Kidney capillary endothelial cell (primary cell): ENCODE data around the gene SSR2.

Source experiments
- DNase-seq: peaks from one replicate; pipeline ENCODE4 v3.0.0-alpha.2; 2018; ENCODE audit warnings: low spot score

Gene SSR2

DNA sequence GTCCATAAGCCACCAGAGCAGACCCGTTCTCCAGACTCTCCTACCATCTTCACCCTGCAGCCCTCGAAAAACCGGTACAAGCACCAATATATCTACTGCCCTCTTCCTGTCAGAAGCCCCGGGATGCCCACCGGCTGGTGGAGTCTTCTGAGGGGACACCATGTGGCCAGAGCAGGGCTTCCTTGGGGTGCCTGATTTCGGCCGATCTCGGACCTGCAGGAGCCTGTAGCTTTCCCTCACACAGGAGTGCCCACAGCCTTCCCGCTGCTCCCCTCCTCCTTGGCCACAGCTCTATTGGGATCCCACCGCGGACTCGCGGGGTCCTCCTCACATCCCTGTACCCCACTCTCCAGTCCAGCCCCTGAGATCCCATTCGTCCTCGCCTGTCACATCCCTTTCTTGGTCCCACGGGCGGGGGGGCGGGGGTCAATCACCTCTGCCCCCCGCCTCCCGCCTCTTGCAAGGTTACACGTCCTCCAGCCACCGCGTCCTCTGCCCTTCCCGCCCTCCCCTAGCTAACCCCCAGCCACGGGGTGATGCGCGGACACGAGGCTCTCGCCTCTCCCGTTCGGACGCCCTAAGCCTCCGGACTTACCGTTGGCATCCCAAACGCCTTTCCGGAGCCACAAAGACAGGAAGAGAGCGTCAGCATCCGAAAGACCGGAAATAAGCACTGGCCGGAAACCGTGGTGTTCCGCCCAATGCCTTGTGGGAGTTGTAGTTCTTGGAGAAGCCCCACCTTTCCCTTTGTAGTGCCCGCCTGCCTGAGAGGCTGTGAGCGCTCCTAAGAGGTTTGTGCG is at the start of gene SSR2:
Gene SSR2 (minus strand): TSS at position 659 of the 800 bp plus-strand sequence. CDS start 784 bp downstream, outside the sequence.
- peak; percentile 90 for DNase-seq

DNA sequence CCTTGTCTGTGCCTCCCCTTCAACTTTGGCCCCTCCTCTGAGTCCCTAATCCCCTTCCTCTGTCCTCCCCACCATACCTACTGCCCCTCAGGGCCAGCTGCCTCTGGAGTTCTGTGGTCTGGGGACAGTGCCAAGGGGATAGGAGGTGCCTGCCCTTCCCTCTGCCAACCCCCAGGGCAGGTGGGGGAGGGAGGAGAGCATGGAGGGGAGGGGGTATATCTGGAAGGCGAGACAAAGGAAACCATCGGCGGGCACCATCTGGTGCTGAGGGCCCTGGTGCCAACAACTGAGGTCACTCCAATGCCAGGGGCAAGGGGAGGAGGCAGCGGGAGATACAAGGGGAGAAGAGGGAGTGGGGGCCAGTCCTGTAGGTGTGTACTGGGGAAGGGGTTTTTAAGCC is 49.8 kb upstream of the SSR2 start:
- no peak for DNase-seq

DNA sequence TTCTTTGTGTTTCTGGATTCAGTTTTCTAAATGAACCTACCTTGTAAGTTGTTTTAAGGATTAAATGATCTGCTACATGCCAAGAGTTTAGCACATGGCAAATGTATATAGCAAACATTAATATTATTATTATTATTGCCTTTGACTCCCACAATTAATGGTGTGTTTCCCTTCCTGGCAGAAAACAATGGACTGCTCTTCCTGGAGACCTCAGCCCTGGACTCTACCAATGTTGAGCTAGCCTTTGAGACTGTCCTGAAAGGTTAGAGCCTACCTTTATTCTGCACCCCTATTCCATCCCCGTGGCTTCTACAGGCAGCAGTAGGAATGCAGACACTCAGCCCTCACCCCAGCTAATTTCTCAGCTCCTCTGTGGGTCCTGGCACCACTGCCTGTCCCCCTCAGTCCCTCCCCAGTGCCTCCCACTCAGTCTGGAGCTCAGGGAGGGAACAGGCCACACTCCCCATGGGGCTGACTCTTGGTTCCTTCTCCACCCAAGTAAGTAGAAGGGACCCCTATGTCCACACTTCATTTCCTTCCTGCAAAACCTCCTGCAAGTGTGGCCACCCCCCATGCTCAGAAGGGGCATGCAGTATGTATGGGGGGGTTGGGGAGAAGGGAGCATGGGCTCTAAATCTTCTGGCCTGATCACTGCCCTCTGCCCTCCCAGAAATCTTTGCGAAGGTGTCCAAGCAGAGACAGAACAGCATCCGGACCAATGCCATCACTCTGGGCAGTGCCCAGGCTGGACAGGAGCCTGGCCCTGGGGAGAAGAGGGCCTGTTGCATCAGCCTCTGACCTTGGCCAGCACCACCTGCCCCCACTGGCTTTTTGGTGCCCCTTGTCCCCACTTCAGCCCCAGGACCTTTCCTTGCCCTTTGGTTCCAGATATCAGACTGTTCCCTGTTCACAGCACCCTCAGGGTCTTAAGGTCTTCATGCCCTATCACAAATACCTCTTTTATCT is 49.0 kb upstream of the SSR2 start:
- no peak for DNase-seq

GRCh38 chr1:156067262-156067661 is 46.5 kb upstream of the SSR2 start:
- DNase-seq: no peak

DNA sequence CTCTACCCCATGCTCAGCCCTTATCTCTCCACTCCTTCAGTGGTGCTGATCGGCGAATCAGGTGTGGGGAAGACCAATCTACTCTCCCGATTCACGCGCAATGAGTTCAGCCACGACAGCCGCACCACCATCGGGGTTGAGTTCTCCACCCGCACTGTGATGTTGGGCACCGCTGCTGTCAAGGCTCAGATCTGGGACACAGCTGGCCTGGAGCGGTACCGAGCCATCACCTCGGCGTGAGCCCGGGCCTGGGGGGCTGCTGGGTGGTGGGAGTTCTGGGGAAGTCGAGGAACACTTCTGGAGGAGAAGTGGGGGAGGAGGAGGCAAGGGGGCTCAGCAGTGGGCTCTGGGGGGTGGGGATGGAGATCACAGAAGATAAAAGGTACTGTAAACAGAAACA is 45.1 kb upstream of the SSR2 start:
- no peak for DNase-seq

- DNase-seq: no peak
These were observed 44.5 kb upstream of the SSR2 start for GRCh38 chr1:156065212-156065611.

- no peak for DNase-seq
These were observed 43.9 kb upstream of the SSR2 start for GRCh38 chr1:156064615-156065014.

DNA sequence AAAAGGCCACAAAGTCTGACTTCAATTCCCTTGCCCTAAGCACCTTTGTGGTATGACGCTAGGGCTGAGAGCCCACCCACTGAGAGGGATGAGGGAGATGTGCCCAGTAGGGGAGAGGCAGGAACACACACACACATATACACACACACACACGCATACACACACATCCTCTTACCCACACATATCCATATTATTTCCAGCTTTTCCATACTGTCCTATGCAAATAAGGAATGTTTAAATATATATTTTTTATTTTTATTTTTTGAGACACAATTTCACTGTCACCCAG is 43.2 kb upstream of the SSR2 start:
- DNase-seq: no peak

DNA sequence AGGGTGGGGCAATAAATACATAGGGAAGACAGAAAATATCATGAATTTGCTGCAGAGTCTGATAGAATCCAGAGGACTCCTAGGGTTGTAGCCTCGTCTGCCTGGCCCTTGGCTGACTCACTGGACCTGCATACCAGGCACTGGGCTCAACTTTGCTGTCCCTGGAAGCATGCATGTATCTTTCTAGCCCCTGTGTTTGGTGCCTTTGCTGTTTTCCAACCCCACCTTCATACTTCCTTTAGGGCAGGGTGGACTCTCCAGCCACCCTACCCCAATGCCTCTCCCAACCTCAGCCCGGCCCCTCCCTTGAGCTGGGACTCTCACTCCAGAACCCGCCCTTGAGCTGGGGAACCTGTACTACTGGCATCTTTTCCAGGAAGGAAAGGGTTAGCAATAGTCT is 41.4 kb upstream of the SSR2 start:
- no peak for DNase-seq

DNA sequence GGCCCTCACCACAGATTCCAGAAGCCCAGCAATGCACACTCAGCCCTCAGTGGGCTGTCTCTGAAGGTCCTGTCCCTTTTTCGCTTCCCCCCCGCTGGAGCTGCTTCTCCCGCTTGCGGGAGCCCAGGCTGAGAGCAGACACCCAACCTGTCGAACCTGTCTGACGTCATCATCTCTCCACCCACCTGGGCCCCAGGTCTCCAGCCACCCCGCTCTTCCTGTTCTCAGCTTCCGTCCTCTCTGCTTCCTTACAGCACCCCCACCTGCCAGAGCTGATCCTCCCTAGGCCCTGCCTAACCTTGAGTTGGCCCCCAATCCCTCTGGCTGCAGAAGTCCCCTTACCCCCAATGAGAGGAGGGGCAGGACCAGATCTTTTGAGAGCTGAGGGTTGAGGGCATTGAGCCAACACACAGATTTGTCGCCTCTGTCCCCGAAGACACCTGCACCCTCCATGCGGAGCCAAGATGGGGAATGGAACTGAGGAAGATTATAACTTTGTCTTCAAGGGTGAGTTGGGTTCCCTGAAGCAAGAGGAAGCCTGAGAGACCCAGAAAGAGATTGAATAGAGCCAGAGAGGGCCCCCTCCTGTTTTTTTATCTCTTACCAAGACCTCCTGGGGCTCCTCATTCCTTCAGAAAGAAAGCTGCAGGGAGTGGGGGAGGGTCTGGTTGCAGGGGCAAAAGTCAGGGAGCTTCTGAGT is 40.3 kb upstream of the SSR2 start, which contains the start of gene RAB25:
Gene RAB25 (plus strand): TSS at position 224 of the 700 bp plus-strand sequence. CDS start 241 bp downstream, at position 465.
- no peak for DNase-seq

- DNase-seq: no peak
These were observed 35.6 kb upstream of the SSR2 start for GRCh38 chr1:156056326-156056849.

DNA sequence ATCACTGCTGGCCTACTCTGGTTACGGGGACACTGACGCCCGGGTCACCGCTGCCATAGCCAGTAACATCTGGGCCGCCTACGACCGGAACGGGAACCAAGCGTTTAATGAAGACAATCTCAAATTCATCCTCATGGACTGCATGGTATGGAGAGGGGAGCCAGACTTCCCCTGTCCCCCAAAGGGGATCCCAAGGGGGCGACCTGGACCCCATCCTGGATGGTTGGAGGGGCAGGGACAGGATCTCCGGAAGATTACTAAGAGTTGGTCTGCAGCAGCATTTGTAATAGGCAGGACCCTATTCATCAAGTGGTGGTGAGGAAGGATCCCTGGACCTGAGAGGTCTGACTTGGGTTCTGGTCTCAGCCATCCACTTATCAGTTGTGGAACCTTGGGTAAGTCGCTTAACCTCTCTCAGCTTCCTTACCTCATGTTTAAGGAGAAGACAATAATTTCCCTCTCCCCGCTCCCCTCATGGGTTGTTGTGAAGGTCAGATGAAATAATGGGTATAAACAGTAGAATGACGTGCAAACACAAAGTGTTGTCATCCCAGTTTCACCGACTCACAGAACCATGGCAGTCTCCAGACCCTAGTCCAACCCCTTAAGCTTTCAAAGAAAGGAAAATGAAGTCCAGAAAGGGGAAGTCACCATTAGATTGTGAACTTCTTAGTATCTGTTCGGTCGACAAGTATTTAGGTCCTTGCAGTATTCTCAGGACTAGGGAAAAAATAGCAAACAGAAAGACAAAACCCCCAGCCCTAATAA is 34.7 kb upstream of the SSR2 start:
- DNase-seq: no peak

DNA sequence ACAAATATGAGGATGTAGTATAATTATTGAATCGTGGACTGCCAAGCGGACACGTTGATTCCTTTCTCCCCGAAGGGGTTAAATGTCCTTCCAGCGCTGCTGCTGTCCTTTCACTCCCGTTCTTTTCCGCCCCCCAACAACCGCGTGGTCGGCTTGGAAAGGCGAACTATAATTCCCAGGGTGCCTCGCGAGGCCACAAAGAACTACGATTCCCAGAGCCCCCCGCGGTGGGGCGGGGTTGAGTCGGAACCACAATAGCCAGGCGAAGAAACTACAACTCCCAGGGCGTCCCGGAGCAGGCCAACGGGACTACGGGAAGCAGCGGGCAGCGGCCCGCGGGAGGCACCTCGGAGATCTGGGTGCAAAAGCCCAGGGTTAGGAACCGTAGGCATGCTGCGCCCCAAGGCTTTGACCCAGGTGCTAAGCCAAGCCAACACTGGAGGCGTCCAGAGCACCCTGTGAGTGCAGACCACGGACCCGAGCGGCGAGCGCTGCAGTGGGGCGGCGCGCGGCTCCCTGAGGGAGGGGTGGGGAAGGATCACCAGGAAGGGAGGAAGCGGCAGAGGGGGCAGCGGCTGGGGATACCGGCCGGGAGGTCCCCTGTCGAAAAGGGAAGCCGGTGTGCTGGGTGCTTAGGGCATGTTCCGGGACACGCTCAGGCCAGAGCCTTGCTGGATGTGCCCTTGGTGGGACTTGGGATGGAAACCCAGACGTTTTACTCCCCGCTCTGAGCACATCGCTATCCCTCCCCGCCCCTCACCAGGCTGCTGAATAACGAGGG is 33.9 kb upstream of the SSR2 start, which contains the start of gene LAMTOR2:
Gene LAMTOR2 (plus strand): TSS at position 283 of the 781 bp plus-strand sequence. CDS start 108 bp downstream, at position 391.
- DNase-seq: peak; percentile 96

- peak; percentile 68 for DNase-seq
These were observed 33.2 kb upstream of the SSR2 start, which contains the start of gene UBQLN4 for GRCh38 chr1:156053768-156054499. UBQLN4 (minus strand) TSS chr1:156053798; CDS start chr1:156053701, 97 bp downstream.

DNA sequence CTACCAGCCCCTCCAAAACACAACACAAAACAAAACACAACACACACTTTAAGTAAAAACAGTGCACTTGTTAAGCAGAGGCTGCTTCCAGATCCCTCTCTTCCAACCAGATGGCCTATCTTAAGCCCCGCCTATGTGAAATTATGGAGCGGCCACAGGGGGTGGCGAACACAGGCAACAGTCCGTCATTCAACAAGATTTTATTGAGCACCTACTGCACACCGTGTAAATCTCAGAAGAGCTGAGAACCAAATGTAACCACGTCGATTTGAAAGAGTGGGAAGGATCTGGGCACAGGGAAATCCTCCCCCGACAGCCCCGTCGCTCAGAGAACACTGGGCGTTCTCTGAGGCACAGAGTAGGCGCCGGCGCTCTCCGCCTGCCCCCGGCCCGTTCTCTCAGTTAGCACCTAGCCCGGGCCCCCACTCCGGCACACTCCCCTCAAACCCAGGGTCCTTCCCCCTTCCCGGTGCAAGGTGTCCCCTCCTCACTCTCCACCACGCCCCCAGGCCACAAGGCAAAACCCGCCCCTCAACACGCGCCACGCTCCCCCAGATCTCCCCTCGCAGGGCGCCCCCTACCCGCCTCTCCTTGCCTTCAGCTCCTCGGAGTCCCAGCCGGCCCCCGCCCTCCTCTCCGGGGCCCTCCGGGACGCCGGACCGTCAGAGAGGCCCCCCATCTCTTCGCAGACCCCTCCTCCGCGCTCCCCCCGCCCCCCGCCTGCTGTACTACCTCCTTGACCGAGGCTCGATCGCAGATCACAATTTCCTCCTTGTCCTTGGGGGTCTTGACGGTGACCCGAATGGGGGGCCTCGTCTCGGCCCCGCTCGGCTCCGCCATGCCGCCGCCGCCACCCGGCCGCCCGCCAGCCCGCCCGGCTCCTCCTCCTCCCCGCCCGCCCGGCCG is 32.4 kb upstream of the SSR2 start:
- peak; percentile 66 for DNase-seq

DNA sequence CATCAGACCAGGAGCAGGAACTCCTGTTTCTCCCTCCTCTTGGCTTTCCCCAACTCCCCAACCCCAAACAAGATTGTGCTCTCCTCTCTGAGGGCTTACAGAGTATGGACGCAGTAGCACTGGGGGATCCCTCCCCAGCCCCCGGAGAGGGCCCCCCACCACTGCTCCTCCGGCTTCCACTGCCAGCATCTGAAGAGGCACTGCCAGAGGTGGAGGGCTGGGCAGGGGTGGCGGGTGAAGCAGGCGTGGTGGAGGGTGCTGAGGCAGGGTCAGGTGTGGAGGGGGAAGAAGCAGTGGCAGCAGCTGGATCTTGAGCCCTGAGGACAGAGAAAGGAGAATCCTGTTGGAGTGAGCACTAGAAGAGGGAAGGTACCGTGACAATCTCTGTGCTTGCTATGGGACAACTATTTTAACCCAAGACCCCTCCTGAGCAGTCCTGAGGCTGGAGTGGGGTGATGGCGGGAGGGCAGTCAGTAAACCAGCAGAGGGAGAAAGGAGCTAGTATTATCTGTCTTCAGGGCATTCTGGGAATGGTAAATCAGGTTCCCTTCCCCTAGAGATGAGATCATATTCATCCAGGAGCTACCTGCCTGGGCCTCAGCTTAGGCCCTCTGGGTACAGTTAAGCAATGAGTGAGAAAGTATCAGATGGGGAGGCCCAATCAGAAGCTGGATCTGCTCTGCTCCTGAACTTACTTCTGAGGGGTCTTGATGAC is 30.4 kb upstream of the SSR2 start:
- no peak for DNase-seq

GRCh38 chr1:156050376-156050775 is 29.6 kb upstream of the SSR2 start:
- DNase-seq: no peak
